H9 (cell line): Measurements from ENCODE around the gene TSPAN5. TPM values are rescaled to one million over a fixed set of nuclear protein-coding genes. Genes with fewer than 3 reads are reported as not detected.

Source experiments
- DNase-seq: peaks from one replicate; pipeline ENCODE4 v3.0.0-alpha.2; 2017
- H2AFZ ChIP-seq: one replicate; pipeline ENCODE4 v1.6.1; 2013; ENCODE audit warnings: mild to moderate bottlenecking, low read length, control low read depth, moderate library complexity
- H2AK5ac ChIP-seq: 2 replicates; pipeline ENCODE4 v1.6.1; 2013; ENCODE audit warnings: low read length, control low read depth, mixed read lengths; ENCODE audit not compliant: insufficient read length
- H2BK120ac ChIP-seq: one replicate; pipeline ENCODE4 v1.6.1; 2013; ENCODE audit warnings: low read depth, mild to moderate bottlenecking, low read length, control low read depth, inconsistent platforms; ENCODE audit not compliant: poor library complexity, severe bottlenecking
- H2BK12ac ChIP-seq: 2 replicates; pipeline ENCODE4 v1.6.1; 2013; ENCODE audit warnings: low read length, control low read depth, mixed read lengths, low read depth; ENCODE audit not compliant: insufficient read length
- H2BK15ac ChIP-seq: 2 replicates; pipeline ENCODE4 v1.6.1; 2013; ENCODE audit warnings: low read depth, low read length, control low read depth
- H2BK20ac ChIP-seq: one replicate; pipeline ENCODE4 v1.6.1; 2013; ENCODE audit warnings: low read depth, mild to moderate bottlenecking, low read length, control low read depth, inconsistent platforms; ENCODE audit not compliant: poor library complexity, severe bottlenecking
- H2BK5ac ChIP-seq: 2 replicates; pipeline ENCODE4 v1.6.1; 2013; ENCODE audit warnings: low read length, control low read depth, mixed read lengths; ENCODE audit not compliant: insufficient read length
- H3K14ac ChIP-seq: 2 replicates; pipeline ENCODE4 v1.6.1; 2013; ENCODE audit warnings: low read length, control low read depth; ENCODE audit not compliant: insufficient read depth
- H3K18ac ChIP-seq: 2 replicates; pipeline ENCODE4 v1.6.1; 2013; ENCODE audit warnings: low read depth, mild to moderate bottlenecking, mixed read lengths, low read length, control low read depth; ENCODE audit not compliant: insufficient read length
- H3K23ac ChIP-seq: 2 replicates; pipeline ENCODE4 v1.6.1; 2013; ENCODE audit warnings: low read length, control low read depth, mixed read lengths, low read depth; ENCODE audit not compliant: insufficient read length
- H3K23me2 ChIP-seq: 2 replicates; pipeline ENCODE4 v1.6.1; 2013; ENCODE audit warnings: low read depth, mild to moderate bottlenecking, mixed read lengths, low read length, control low read depth; ENCODE audit not compliant: insufficient read length, poor library complexity, severe bottlenecking
- H3K27ac ChIP-seq: 2 replicates; pipeline ENCODE4 v1.5.1; 2013; ENCODE audit warnings: low read length, control low read depth, mixed read lengths, low read depth; ENCODE audit not compliant: insufficient read length
- H3K27me3 ChIP-seq: 2 replicates; pipeline ENCODE4 v1.6.1; 2013; ENCODE audit warnings: low read length, control low read depth, inconsistent platforms; ENCODE audit not compliant: insufficient read depth
- H3K4ac ChIP-seq: 2 replicates; pipeline ENCODE4 v1.6.1; 2013; ENCODE audit warnings: low read depth, mild to moderate bottlenecking, control low read depth, inconsistent platforms, low read length, moderate library complexity
- H3K4me1 ChIP-seq: 2 replicates; pipeline ENCODE4 v1.6.1; 2013; ENCODE audit warnings: low read length, control low read depth, inconsistent platforms; ENCODE audit not compliant: insufficient read depth
- H3K4me2 ChIP-seq: 2 replicates; pipeline ENCODE4 v1.6.1; 2013; ENCODE audit warnings: low read length, control low read depth, mixed read lengths; ENCODE audit not compliant: insufficient read length, insufficient read depth
- H3K56ac ChIP-seq: 2 replicates; pipeline ENCODE4 v1.6.1; 2013; ENCODE audit warnings: low read depth, mild to moderate bottlenecking, mixed read lengths, low read length, control low read depth; ENCODE audit not compliant: insufficient read length
- H3K79me1 ChIP-seq: 2 replicates; pipeline ENCODE4 v1.6.1; 2013; ENCODE audit warnings: low read depth, mild to moderate bottlenecking, moderate library complexity, low read length, control low read depth, inconsistent platforms; ENCODE audit not compliant: insufficient read depth, poor library complexity, severe bottlenecking
- H3K79me2 ChIP-seq: 2 replicates; pipeline ENCODE4 v1.6.1; 2013; ENCODE audit warnings: low read length, control low read depth, inconsistent platforms; ENCODE audit not compliant: insufficient read depth
- H3K9ac ChIP-seq: 2 replicates; pipeline ENCODE4 v1.6.1; 2013; ENCODE audit warnings: low read length, control low read depth, mixed read lengths; ENCODE audit not compliant: insufficient read length; ENCODE audit errors: extremely low read depth
- H3K9me3 ChIP-seq: one replicate; pipeline ENCODE4 v1.6.1; 2013; ENCODE audit warnings: low read depth, low read length, inconsistent platforms; ENCODE audit not compliant: control insufficient read depth
- H3T11ph ChIP-seq: one replicate; pipeline ENCODE4 v1.6.1; 2013; ENCODE audit warnings: mild to moderate bottlenecking, low read length, control low read depth, inconsistent platforms
- H4K20me1 ChIP-seq: one replicate; pipeline ENCODE4 v1.6.1; 2013; ENCODE audit not compliant: control insufficient read depth, insufficient read length, insufficient read depth
- H4K5ac ChIP-seq: 2 replicates; pipeline ENCODE4 v1.6.1; 2013; ENCODE audit warnings: low read depth, mild to moderate bottlenecking, mixed read lengths, low read length, control low read depth; ENCODE audit not compliant: insufficient read length
- H4K8ac ChIP-seq: replicated peaks from 2 replicates; pipeline ENCODE4 v1.6.1; 2013; ENCODE audit warnings: low read length, control low read depth, mixed read lengths, low read depth; ENCODE audit not compliant: insufficient read length
- H4K91ac ChIP-seq: 2 replicates; pipeline ENCODE4 v1.6.1; 2013; ENCODE audit warnings: low read depth, mild to moderate bottlenecking, moderate library complexity, mixed read lengths, low read length, control low read depth; ENCODE audit not compliant: insufficient read length
- H3K27ac Mint-ChIP-seq, 3 experiments: 2 replicates in 2 of 3; 3 replicates in 1 of 3; pipeline ENCODE4 v1.8.0; 2020 to 2021; ENCODE audit warnings: mixed read lengths in 3 of 3, mild to moderate bottlenecking in 1 of 3, moderate library complexity in 1 of 3
- H3K27me3 Mint-ChIP-seq: 2 replicates; pipeline ENCODE4 v1.8.0; 2021; ENCODE audit warnings: low read depth, mild to moderate bottlenecking, moderate library complexity, mixed read lengths
- H3K36me3 Mint-ChIP-seq, 3 experiments: 2 replicates in 2 of 3; 3 replicates in 1 of 3; pipeline ENCODE4 v1.8.0; 2020 to 2021; ENCODE audit warnings: low read depth in 3 of 3, mixed read lengths in 3 of 3; ENCODE audit not compliant: insufficient read depth in 1 of 3
- H3K4me1 Mint-ChIP-seq, 2 experiments: 2 replicates each; pipeline ENCODE4 v1.8.0; 2020; ENCODE audit warnings: mixed read lengths in 2 of 2
- H3K4me3 Mint-ChIP-seq, 2 experiments: 2 replicates in 1 of 2; 3 replicates in 1 of 2; pipeline ENCODE4 v1.8.0; 2020 to 2021; ENCODE audit warnings: mild to moderate bottlenecking in 2 of 2, mixed read lengths in 2 of 2, moderate library complexity in 1 of 2
- H3K9me3 Mint-ChIP-seq, 2 experiments: 2 replicates in 1 of 2; 3 replicates in 1 of 2; pipeline ENCODE4 v1.8.0; 2020; ENCODE audit warnings: mild to moderate bottlenecking in 2 of 2, mixed read lengths in 2 of 2, moderate library complexity in 1 of 2
- WGBS: extraction: QIAGEN DNeasy Blood & Tissue Kit; methylation state at CpG from one replicate; pipeline ENCODE4 v1.1.7; 2013; ENCODE audit warnings: missing lambda C conversion rate, low lambda C conversion rate, mixed read lengths; ENCODE audit not compliant: insufficient read length; ENCODE audit errors: extremely low coverage; 5-methylcytosine and 5-hydroxymethylcytosine counted together
- total RNA-seq: library from RNA; stranded (reverse); gene quantifications from 2 replicates; pipeline ENCODE4 v1.2.1, GENCODE V29; 2021
- TF ChIP-seq, protein P1 (sequence below): fragments of 200-600 bp; sonication (generic); conservative IDR thresholded peaks from 3 replicates; pipeline ENCODE4 v1.8.0; 2021; ENCODE audit warnings: antibody characterized with exemption, mild to moderate bottlenecking

Gene TSPAN5
- total RNA-seq, 1 experiment from 2014 or later, result 7.0 TPM

DNA sequence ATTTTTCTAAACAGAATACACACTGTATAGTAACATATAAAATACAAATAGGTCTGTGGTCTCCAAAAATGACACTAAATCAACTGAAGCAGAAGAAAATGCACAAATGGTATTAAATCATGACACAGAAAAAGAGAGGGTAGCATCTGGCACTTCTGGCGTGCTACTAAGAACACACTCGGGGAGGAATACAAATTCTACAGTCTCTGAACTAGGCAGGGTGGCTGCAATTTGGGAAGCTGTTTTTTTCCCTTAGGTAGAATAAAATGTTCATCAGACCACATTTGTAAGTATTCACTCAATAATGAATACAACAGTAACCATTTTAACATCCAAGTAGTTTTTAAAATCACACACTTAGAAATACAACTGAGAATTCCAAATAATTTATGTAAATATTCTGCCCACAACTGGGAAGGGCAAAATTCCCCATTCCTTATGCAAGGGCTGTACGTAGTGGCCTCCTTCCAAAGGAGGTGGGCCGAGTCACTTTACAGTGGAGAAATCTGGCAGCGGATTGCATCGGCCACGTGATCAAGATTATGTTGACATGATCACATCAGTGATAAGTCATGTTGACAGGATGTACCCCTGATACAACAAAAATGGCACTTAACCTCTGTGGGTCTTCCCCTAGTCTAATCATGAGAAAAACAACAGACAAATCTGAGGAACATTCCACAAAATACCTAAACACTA is 101.1 kb downstream of the TSPAN5 start:
- H3K27ac Mint-ChIP-seq, result peak overlapping the region; percentile 58 to 90 (median 74); a peak in 6 of 7 replicates
- no peak overlapping the region for H2BK5ac ChIP-seq
- peaks cover 46 to 52% of the 10 kb centered on the region in 2 experiments for H3K4me1 Mint-ChIP-seq
- no peak overlapping the region for H2BK12ac ChIP-seq
- peak overlapping the region; percentile 15 for H3K18ac ChIP-seq
- no peaks in the 10 kb centered on the region for H3K27me3 Mint-ChIP-seq
- H3K14ac ChIP-seq, result no peak overlapping the region
- no peak overlapping the region for H2BK20ac ChIP-seq
- no peaks in the 10 kb centered on the region for H3K9me3 ChIP-seq
- no peak overlapping the region for H3T11ph ChIP-seq
- H4K20me1 ChIP-seq, result no peaks in the 10 kb centered on the region
- whole genome bisulfite sequencing, result no CpG with 5 or more reads among the region's 7 CpGs
- DNase-seq, result no peak
- 0 out of 7 replicates have a peak, but pooled peaks cover 0 to 2% (median 0%) of the 10 kb centered on the region in 3 experiments for H3K36me3 Mint-ChIP-seq
- H3K4me3 Mint-ChIP-seq, result peak overlapping the region in 1 of 2 experiments; percentile 25; a peak in 2 of 5 replicates
- no peaks in the 10 kb centered on the region for H3K27me3 ChIP-seq
- H4K8ac ChIP-seq, result no peak overlapping the region
- H3K4me1 ChIP-seq, result peaks cover 14% of the 10 kb centered on the region; the same call in 1 of the 2 replicates
- no peaks in the 10 kb centered on the region for H3K9me3 Mint-ChIP-seq
- TF ChIP-seq, protein P1, sequence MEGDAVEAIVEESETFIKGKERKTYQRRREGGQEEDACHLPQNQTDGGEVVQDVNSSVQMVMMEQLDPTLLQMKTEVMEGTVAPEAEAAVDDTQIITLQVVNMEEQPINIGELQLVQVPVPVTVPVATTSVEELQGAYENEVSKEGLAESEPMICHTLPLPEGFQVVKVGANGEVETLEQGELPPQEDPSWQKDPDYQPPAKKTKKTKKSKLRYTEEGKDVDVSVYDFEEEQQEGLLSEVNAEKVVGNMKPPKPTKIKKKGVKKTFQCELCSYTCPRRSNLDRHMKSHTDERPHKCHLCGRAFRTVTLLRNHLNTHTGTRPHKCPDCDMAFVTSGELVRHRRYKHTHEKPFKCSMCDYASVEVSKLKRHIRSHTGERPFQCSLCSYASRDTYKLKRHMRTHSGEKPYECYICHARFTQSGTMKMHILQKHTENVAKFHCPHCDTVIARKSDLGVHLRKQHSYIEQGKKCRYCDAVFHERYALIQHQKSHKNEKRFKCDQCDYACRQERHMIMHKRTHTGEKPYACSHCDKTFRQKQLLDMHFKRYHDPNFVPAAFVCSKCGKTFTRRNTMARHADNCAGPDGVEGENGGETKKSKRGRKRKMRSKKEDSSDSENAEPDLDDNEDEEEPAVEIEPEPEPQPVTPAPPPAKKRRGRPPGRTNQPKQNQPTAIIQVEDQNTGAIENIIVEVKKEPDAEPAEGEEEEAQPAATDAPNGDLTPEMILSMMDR, result no peak
- H2AFZ ChIP-seq, result no peak overlapping the region
- no peak overlapping the region for H4K91ac ChIP-seq
- no peak overlapping the region for H3K9ac ChIP-seq
- no peak overlapping the region for H3K27ac ChIP-seq
- no peak overlapping the region for H3K23ac ChIP-seq
- H4K5ac ChIP-seq, result no peak overlapping the region
- no peaks in the 10 kb centered on the region; the same call in 1 of the 2 replicates for H3K79me2 ChIP-seq
- no peaks in the 10 kb centered on the region for H3K79me1 ChIP-seq
- no peak overlapping the region for H2AK5ac ChIP-seq
- H2BK120ac ChIP-seq, result no peak overlapping the region
- H2BK15ac ChIP-seq, result no peak overlapping the region
- no peak overlapping the region for H3K56ac ChIP-seq
- no peaks in the 10 kb centered on the region for H3K23me2 ChIP-seq
- no peak overlapping the region for H3K4me2 ChIP-seq
- no peak overlapping the region for H3K4ac ChIP-seq
